ENCODE measurements around the gene IP6K1. TPM values are rescaled to one million over a fixed set of nuclear protein-coding genes. Genes with fewer than 3 reads are reported as not detected.
"Not testable (repeated sequence)": the region's sequence is repeated elsewhere in the genome, so short reads cannot be mapped to it uniquely, and the experiment has no call there.

IP6K1 gene
- total RNA-seq, 1 experiment from 2014 or later = 30.6 TPM

DNA sequence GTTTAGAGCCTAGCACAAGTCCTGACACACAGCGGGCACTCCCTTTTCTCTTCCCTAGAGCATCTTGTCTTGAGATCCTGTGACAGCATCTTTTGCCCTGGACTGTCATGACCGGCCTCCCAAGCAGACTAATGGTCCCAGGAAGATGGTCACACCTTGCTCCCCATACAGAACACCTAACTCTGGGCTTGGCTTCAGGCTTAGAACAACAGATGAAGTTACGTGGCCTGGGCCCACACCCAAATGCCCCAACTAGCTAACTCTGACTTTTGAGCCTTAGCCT lies 781 bp upstream of the IP6K1 start (continued):
- TF ChIP-seq, protein P1, sequence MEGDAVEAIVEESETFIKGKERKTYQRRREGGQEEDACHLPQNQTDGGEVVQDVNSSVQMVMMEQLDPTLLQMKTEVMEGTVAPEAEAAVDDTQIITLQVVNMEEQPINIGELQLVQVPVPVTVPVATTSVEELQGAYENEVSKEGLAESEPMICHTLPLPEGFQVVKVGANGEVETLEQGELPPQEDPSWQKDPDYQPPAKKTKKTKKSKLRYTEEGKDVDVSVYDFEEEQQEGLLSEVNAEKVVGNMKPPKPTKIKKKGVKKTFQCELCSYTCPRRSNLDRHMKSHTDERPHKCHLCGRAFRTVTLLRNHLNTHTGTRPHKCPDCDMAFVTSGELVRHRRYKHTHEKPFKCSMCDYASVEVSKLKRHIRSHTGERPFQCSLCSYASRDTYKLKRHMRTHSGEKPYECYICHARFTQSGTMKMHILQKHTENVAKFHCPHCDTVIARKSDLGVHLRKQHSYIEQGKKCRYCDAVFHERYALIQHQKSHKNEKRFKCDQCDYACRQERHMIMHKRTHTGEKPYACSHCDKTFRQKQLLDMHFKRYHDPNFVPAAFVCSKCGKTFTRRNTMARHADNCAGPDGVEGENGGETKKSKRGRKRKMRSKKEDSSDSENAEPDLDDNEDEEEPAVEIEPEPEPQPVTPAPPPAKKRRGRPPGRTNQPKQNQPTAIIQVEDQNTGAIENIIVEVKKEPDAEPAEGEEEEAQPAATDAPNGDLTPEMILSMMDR (IDR thresholded peaks at IDR 0.05 in 2 of 3, conservative IDR thresholded peaks at IDR 0.05 in 1 of 3; ENCODE audit: borderline replicate concordance in 1 of 3, insufficient read depth in 1 of 3, low read depth in 2 of 3, low read length in 2 of 3) = no peak
- TF ChIP-seq SRF (IDR thresholded peaks at IDR 0.05; ENCODE audit: low read depth) (no peak), YY1 (IDR thresholded peaks at IDR 0.05; ENCODE audit: extremely low read depth, insufficient replicate concordance, low read depth, low read length) (no peak), POLR2A (IDR thresholded peaks at IDR 0.05; ENCODE audit: borderline replicate concordance, extremely low read depth, insufficient read depth, insufficient read length) (no peak)

GRCh38 chr3:49785565-49786356 lies 581 bp downstream of the IP6K1 start:
- peaks cover 53% of the 10 kb centered on the region for H3K79me2 ChIP-seq (ENCODE audit: insufficient read depth, low read length)
- ATAC-seq = peak; percentile 46
- H4K20me1 ChIP-seq (ENCODE audit: insufficient read depth) = no peaks in the 10 kb centered on the region
- no peak for DNase-seq (ENCODE audit: low read depth, low spot score)
- H3K4me3 ChIP-seq (replicated peaks in 1 of 2; ENCODE audit: low read depth in 1 of 2, low read length in 2 of 2) = peak overlapping the region; percentile 54 to 90
- BruUV-seq (replicated peaks) = no TSS peak
- H3K4me1 ChIP-seq (ENCODE audit: control insufficient read depth in 1 of 2, insufficient read depth in 2 of 2, low read length in 2 of 2) = peaks cover 7 to 18% of the 10 kb centered on the region in 2 experiments; a peak in 3 of 4 replicates
- no peak for TF ChIP-seq EZH2 (IDR thresholded peaks at IDR 0.05)
- TF ChIP-seq RAD21 (IDR thresholded peaks at IDR 0.05; ENCODE audit: low read depth) = no peak
- TF ChIP-seq POLR2AphosphoS5 (IDR thresholded peaks at IDR 0.05; ENCODE audit: low read depth, low read length) = no peak
- TF ChIP-seq ELF1 (IDR thresholded peaks at IDR 0.05; ENCODE audit: borderline replicate concordance, low read depth) = no peak
- TF ChIP-seq POLR2A (IDR thresholded peaks at IDR 0.05; ENCODE audit: borderline replicate concordance, extremely low read depth, insufficient read depth, insufficient read length) = no peak
- no peak for TF ChIP-seq MAX (IDR thresholded peaks at IDR 0.05)
- TF ChIP-seq YY1 (IDR thresholded peaks at IDR 0.05; ENCODE audit: extremely low read depth, insufficient replicate concordance, low read depth, low read length) = no peak
- no peak overlapping the region for H2AFZ ChIP-seq (ENCODE audit: low read depth, low read length, poor library complexity, severe bottlenecking)
- H3K27me3 ChIP-seq (ENCODE audit: insufficient read depth, low read length) = no peaks in the 10 kb centered on the region
- no peaks in the 10 kb centered on the region for H3K9me3 ChIP-seq (ENCODE audit: control insufficient read depth in 1 of 2, insufficient read depth in 1 of 2, low read depth in 1 of 2, low read length in 2 of 2)
- peaks cover 3 to 7% of the 10 kb centered on the region in 2 experiments; a peak in 3 of 4 replicates for H3K36me3 ChIP-seq (ENCODE audit: control insufficient read depth in 1 of 2, insufficient read depth in 2 of 2, low read length in 2 of 2)
- peak overlapping the region; percentile 89 for H3K9ac ChIP-seq (ENCODE audit: low read length)
- peak overlapping the region; percentile 73 for H3K27ac ChIP-seq (ENCODE audit: low read depth, low read length)
- POLR2A ChIA-PET = interaction anchor here (0.6 to 1.1 kb wide), 3 partner anchors 8 to 17 kb away, joined by 3 to 4 read pairs (median 4); no protein-coding TSS in a partner anchor
- CTCF ChIA-PET = interaction anchor here (0.5 to 2.9 kb wide), 2 partner anchors 17 to 361 kb away, joined by 3 to 15 read pairs; partner anchors contain the start of gene INKA1
- intact Hi-C loops (cut with micrococcal nuclease) = loop anchor here (1.0 kb wide), 1 partner anchor 32 kb away; no protein-coding TSS in a partner anchor
- H3K9me2 ChIP-seq (ENCODE audit: insufficient read depth) = no peaks in the 10 kb centered on the region
- RAD21 ChIA-PET (ENCODE audit: low non-redundant PET in 1 of 2, low total read pairs in 2 of 2, uncharacterized antibody in 2 of 2, unreplicated experiment in 2 of 2) = no interaction called here
- H3K4me2 ChIP-seq (ENCODE audit: low read length) = peak overlapping the region; percentile 97

- H3K9ac ChIP-seq (ENCODE audit: low read length); H3K27ac ChIP-seq (ENCODE audit: low read depth, low read length); H3K4me2 ChIP-seq (ENCODE audit: low read length); H2AFZ ChIP-seq (ENCODE audit: low read depth, low read length, poor library complexity, severe bottlenecking); intact Hi-C loops (cut with micrococcal nuclease); H3K36me3 ChIP-seq (ENCODE audit: control insufficient read depth in 1 of 2, insufficient read depth in 2 of 2, low read length in 2 of 2); H3K4me3 ChIP-seq (replicated peaks in 1 of 2; ENCODE audit: low read depth in 1 of 2, low read length in 2 of 2); H4K20me1 ChIP-seq (ENCODE audit: insufficient read depth); H3K9me3 ChIP-seq (ENCODE audit: control insufficient read depth in 1 of 2, insufficient read depth in 1 of 2, low read depth in 1 of 2, low read length in 2 of 2); DNase-seq (ENCODE audit: low read depth, low spot score); ATAC-seq; H3K9me2 ChIP-seq (ENCODE audit: insufficient read depth); BruUV-seq (replicated peaks); RAD21 ChIA-PET (ENCODE audit: low non-redundant PET in 1 of 2, low total read pairs in 2 of 2, uncharacterized antibody in 2 of 2, unreplicated experiment in 2 of 2); H3K27me3 ChIP-seq (ENCODE audit: insufficient read depth, low read length): not testable (repeated sequence)
- POLR2A ChIA-PET = interaction anchor here (0.7 kb wide), 2 partner anchors 18 to 56 kb away, joined by 3 to 4 read pairs; no protein-coding TSS in a partner anchor
- CTCF ChIA-PET = interaction anchor here (0.9 kb wide), 1 partner anchor 21 kb away, joined by 3 read pairs; the partner anchor contains the start of gene INKA1
- Histone ChIP-seq H3K79me2 (ENCODE audit: insufficient read depth, low read length) (peaks cover 82% of the 10 kb centered on the region), H3K4me1 (ENCODE audit: control insufficient read depth in 1 of 2, insufficient read depth in 2 of 2, low read length in 2 of 2) (peaks cover 7 to 17% of the 10 kb centered on the region in 2 experiments; a peak in 3 of 4 replicates)
Measured at GRCh38 chr3:49782277-49782676, 4.1 kb downstream of the IP6K1 start.
